GM12801 (cell line): Measurements from ENCODE around the gene SH3PXD2A.

Experiments used
- TF ChIP-seq, protein P1 (sequence below): IDR thresholded peaks from one replicate; pipeline ENCODE4 v1.5.1; 2011; ENCODE audit warnings: control low read depth; ENCODE audit not compliant: insufficient read length; ENCODE audit errors: extremely low read depth

The SH3PXD2A gene

DNA sequence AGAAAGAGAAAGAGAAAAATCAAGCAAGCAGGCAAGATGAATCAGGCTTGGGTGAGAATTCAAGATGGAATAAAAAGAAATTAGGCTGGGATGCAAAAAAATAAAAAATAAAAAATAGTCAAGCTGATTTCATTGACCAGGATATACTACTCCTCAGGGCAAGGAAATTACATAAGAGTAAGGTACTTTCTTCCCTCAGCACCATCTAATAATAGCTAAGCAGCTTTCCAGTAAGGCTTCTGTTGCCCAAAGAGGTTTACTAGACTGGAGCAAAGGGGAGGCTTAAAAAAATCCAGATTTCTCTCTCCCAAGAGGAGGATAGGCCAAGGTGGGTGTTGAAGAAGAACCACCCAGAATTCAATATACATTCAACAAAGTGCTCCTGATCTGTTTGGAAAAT lies 268.3 kb downstream of the SH3PXD2A start:
- TF ChIP-seq, protein P1, sequence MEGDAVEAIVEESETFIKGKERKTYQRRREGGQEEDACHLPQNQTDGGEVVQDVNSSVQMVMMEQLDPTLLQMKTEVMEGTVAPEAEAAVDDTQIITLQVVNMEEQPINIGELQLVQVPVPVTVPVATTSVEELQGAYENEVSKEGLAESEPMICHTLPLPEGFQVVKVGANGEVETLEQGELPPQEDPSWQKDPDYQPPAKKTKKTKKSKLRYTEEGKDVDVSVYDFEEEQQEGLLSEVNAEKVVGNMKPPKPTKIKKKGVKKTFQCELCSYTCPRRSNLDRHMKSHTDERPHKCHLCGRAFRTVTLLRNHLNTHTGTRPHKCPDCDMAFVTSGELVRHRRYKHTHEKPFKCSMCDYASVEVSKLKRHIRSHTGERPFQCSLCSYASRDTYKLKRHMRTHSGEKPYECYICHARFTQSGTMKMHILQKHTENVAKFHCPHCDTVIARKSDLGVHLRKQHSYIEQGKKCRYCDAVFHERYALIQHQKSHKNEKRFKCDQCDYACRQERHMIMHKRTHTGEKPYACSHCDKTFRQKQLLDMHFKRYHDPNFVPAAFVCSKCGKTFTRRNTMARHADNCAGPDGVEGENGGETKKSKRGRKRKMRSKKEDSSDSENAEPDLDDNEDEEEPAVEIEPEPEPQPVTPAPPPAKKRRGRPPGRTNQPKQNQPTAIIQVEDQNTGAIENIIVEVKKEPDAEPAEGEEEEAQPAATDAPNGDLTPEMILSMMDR: no peak

DNA sequence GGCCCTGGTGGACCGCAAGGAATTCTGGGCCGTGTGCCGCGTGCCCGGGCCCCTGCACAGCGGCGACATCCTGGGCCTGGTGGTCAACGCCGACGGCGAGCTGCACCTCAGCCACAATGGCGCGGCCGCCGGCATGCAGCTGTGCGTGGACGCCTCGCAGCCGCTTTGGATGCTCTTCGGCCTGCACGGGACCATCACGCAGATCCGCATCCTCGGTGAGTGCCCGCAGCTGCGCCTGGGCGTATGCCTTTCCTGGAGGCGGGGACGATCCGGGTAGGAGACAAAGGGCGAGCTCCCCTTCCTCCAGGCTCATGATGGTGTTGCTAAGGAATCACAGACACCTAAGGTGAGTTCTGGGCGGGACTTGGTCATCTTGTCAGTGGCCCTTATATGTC lies 270.4 kb downstream of the SH3PXD2A start:
- TF ChIP-seq, protein P1: no peak

DNA sequence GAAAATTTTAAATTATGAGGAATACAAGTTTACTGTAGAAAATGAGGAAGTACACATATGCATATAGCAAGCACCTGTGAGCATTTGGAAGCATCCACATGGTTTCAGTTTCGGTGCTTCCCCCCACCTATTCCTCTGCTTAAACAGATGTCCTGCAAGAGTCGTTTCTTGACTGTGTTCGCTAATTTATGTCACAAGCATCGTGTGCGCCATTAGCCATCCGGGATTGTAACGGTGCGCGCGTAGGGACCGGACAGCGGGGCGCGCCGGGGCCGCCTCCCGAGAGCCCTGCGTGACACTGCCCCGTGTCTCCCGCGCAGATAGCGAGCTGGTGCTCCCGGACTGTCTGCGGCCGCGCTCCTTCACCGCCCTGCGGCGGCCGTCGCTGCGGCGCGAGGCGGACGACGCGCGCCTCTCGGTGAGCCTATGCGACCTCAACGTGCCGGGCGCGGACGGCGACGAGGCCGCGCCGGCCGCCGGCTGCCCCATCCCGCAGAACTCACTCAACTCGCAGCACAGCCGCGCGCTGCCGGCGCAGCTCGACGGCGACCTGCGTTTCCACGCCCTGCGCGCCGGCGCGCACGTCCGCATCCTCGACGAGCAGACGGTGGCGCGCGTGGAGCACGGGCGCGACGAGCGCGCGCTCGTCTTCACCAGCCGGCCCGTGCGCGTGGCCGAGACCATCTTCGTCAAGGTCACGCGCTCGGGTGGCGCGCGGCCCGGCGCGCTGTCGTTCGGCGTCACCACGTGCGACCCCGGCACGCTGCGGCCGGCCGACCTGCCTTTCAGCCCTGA lies 271.0 kb downstream of the SH3PXD2A start:
- TF ChIP-seq, protein P1: no peak

DNA sequence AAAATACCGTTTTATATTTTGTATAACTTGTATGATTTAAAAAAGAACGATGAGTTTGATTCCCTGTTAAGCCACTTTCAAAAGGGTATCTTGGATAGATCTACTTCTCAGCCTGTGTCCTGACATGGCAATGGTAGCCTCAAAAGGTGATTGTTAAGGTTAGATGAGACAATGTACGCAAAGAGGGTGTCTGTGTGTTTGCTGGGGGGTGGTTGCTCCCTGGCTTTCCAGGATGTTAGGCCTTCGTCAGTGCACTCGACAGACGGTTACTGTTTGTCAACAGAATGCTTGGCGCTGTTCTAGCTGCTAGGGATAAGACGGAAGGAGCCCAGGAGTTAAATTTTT lies 271.5 kb downstream of the SH3PXD2A start:
- TF ChIP-seq, protein P1: no peak

DNA sequence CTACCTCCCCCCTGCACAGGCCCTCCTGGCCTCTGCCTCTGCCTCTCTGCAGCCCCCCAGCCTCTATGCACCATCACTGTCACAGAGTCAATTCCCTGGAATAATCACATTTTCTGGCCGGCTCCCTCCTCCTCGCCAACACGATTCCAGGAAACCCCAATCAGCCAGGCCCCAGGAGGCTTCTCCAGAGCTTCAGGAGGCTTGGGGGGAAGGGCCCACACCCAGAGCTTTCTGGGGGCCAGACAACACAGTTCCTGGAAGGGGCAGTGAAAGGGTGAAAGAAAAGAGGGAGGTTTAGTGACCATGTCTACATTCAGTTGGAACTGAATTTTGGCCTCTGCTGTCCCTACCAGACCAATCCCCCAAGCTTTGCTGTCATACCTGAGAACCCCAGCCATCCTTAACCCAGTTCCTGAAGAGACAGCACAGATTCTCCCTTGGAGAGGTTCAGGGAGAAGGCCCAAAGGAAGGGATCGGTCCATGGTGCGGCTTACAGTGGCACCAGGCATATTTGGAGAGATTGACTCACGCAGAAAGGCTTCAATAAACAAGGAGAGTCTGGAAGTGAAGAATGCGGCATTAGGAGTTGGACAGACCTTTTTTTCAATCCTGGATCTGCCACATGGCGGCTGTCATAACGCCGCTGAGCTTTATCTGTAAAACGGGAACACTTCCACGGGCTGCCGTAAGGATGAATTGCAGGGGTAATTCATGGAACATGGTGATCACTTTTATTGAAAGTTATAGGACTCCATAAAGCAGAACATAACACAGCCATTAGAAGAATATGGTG lies 272.8 kb downstream of the SH3PXD2A start:
- TF ChIP-seq, protein P1: no peak

DNA sequence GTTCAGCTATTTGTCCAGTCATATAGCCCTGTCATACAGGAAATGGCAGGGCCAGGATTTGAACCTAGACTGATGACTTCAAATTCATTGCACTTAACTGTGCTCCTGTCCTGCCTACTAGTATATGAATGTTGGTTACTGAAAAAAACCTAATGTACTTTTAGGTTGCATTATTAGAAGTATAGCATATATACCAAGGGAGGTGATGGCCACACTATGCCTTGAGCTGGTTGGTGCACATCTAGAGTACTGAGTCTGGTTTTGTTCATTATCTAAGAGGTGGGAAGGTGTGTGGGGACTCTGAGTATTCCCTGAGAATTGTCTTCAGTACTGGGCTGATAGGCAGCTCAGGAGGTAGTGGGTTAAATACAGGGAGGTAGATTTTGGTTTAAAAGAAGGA lies 273.9 kb downstream of the SH3PXD2A start:
- TF ChIP-seq, protein P1: no peak

DNA sequence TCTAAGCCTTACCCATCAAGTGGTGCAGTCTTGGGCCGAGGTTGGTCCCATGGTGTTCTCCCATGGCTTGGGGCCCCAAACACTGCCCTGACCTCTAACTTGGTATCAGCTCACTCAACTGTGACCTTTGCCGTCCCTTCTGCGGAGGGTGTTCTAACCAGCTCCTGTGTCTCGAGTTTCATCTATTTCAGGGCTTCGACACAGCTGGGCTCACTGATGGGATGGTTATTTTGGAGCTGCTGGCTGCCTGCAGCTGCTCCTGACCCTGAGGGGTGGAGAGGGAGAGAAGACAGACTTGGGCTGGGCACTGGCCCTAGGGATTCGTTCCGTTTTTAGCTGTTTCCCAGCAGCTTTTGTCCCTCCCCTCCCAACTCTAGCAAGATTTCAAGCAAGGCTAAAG lies 274.9 kb downstream of the SH3PXD2A start:
- TF ChIP-seq, protein P1: no peak
